K562 (cell line): ENCODE data around the gene RAB31. TPM values are rescaled to one million over a fixed set of nuclear protein-coding genes. Genes with fewer than 3 reads are reported as not detected.
A peak's percentile ranks its signal among the peaks of the same experiment; 100 is the strongest.

Experiments used
- ATAC-seq: fragments of 200-7000 bp; cut with Tn5 transposase; 3 replicates; pipeline ENCODE4 v1.9.1; 2020; ENCODE audit warnings: moderate library complexity
- BruUV-seq: library from RNA; stranded (reverse); fragments of 400-500 nt; replicated peaks from 2 replicates; lab custom pipeline; 2021; lab: Mats Ljungman, UMichigan
- CTCF ChIA-PET: fragments of 300-600 bp; formaldehyde crosslinking; extraction: SDS; loops from one replicate; lab custom pipeline; 2021; ENCODE audit warnings: low intra/inter-chr PET ratio; lab: Yijun Ruan, JAX
- POLR2A ChIA-PET: fragments of 300-600, 350-650 bp; sonication (Branson Sonifier 250); formaldehyde crosslinking; extraction: SDS; loops from one replicate; lab custom pipeline; 2021; ENCODE audit warnings: antibody characterized with exemption, inconsistent platforms; lab: Yijun Ruan, JAX
- DNase-seq, 4 experiments: peaks; one replicate each; pipeline versions ENCODE4 v3.0.0 to v3.0.0-alpha.2; 2011 to 2018; ENCODE audit warnings: low spot score in 3 of 4, mixed read lengths in 3 of 4; ENCODE audit errors: extremely low read depth in 1 of 4
- FAIRE-seq: peaks from 2 replicates; lab custom pipeline; 2011; peaks lifted over from hg19 to GRCh38; lab: Jason Lieb, UNC
- H2AFZ ChIP-seq: 2 replicates; pipeline ENCODE4 v1.6.0; 2011; ENCODE audit warnings: low read depth, low read length, control low read depth, inconsistent platforms
- H3K27ac ChIP-seq: fragments of 200-600 bp; 3 replicates; pipeline ENCODE4 v1.8.0; 2011; ENCODE audit warnings: low read depth, mild to moderate bottlenecking, control low read depth, inconsistent platforms, low read length, moderate library complexity, mixed read lengths; ENCODE audit errors: extremely low read depth
- H3K27me3 ChIP-seq, 2 experiments: fragments of 300-600 bp in 1 of 2; 2 replicates in 1 of 2; 3 replicates in 1 of 2; pipeline versions ENCODE4 v1.6.0 to v1.8.0; 2011; ENCODE audit warnings: inconsistent platforms in 2 of 2, low read length in 2 of 2, mild to moderate bottlenecking in 1 of 2, mixed read lengths in 1 of 2, moderate library complexity in 1 of 2; ENCODE audit not compliant: control insufficient read depth in 2 of 2, insufficient read depth in 2 of 2
- H3K36me3 ChIP-seq: fragments of 300-600 bp; 3 replicates; pipeline ENCODE4 v1.8.0; 2011; ENCODE audit warnings: mild to moderate bottlenecking, low read length, inconsistent platforms; ENCODE audit not compliant: control insufficient read depth, insufficient read depth
- H3K4me1 ChIP-seq, 2 experiments: fragments of 200-600 bp in 1 of 2; replicated peaks in 1 of 2; 2 replicates in 1 of 2; 3 replicates in 1 of 2; pipeline versions ENCODE4 v1.5.1 to v1.8.0; 2011; ENCODE audit warnings: inconsistent platforms in 2 of 2, low read length in 2 of 2, mild to moderate bottlenecking in 1 of 2, mixed read lengths in 1 of 2, moderate library complexity in 1 of 2; ENCODE audit not compliant: control insufficient read depth in 2 of 2, insufficient read depth in 2 of 2
- H3K4me2 ChIP-seq: 2 replicates; pipeline ENCODE4 v1.6.1; 2011; ENCODE audit warnings: low read length, control low read depth, inconsistent platforms, mixed read lengths; ENCODE audit not compliant: insufficient read depth
- H3K4me3 ChIP-seq: fragments of 200-600 bp; sonication (generic), shearing (Covaris generic); 2 replicates; pipeline ENCODE4 v1.5.1; 2016; ENCODE audit warnings: control low read depth, inconsistent platforms
- H3K79me2 ChIP-seq: fragments of 200-600 bp; 3 replicates; pipeline ENCODE4 v1.8.0; 2011; ENCODE audit warnings: low read length, inconsistent platforms; ENCODE audit not compliant: control insufficient read depth, insufficient read depth
- H3K9ac ChIP-seq, 2 experiments: 2 replicates each; pipeline versions ENCODE4 v1.6.0 to v1.6.1; 2011; ENCODE audit warnings: low read depth in 2 of 2, low read length in 2 of 2, control low read depth in 1 of 2, inconsistent platforms in 1 of 2, mild to moderate bottlenecking in 1 of 2, mixed read lengths in 1 of 2; ENCODE audit not compliant: insufficient read depth in 1 of 2
- H3K9me1 ChIP-seq: one replicate; pipeline ENCODE4 v1.6.0; 2011; ENCODE audit warnings: inconsistent platforms, mild to moderate bottlenecking, low read length, moderate library complexity; ENCODE audit not compliant: control insufficient read depth, insufficient read depth
- H3K9me3 ChIP-seq: replicated peaks from 2 replicates; pipeline ENCODE4 v1.5.1; 2011; ENCODE audit warnings: low read depth, low read length, inconsistent platforms; ENCODE audit not compliant: control insufficient read depth, insufficient read depth
- H4K20me1 ChIP-seq: replicated peaks from 2 replicates; pipeline ENCODE4 v1.6.1; 2011; ENCODE audit warnings: low read length, inconsistent platforms, mixed read lengths; ENCODE audit not compliant: control insufficient read depth, insufficient read depth
- CBX5 ChIP-seq: IDR thresholded peaks from 2 replicates; pipeline ENCODE4 v1.6.1; 2014; ENCODE audit warnings: low read depth, borderline replicate concordance
- CREB1 ChIP-seq, 2 experiments: sonication (generic) in 1 of 2; formaldehyde crosslinking in 1 of 2; IDR thresholded peaks; 2 replicates each; pipeline versions ENCODE4 v1.6.1 to v1.8.0; 2012 to 2022; ENCODE audit warnings: inconsistent platforms in 1 of 2, mild to moderate bottlenecking in 1 of 2, missing genetic modification reagents in 1 of 2, moderate library complexity in 1 of 2
- ERF ChIP-seq: fragments of 450-650 bp; formaldehyde crosslinking; IDR thresholded peaks from 2 replicates; pipeline ENCODE4 v1.4.0; 2020; ENCODE audit warnings: mild to moderate bottlenecking, mixed read lengths
- HIVEP1 ChIP-seq: fragments of 250-450 bp; sonication (Bioruptor Pico); IDR thresholded peaks from 2 replicates; pipeline ENCODE4 v1.4.0; 2020; ENCODE audit warnings: mild to moderate bottlenecking
- PYGO2 ChIP-seq: fragments of 450-650 bp; IDR thresholded peaks from 2 replicates; pipeline ENCODE4 v1.6.1; 2016; ENCODE audit warnings: mild to moderate bottlenecking, missing genetic modification characterization, moderate library complexity, missing compliant biosample characterization
- SNIP1 ChIP-seq: fragments of 450-650 bp; IDR thresholded peaks from 2 replicates; pipeline ENCODE4 v1.7.1; 2017; ENCODE audit warnings: low read depth, mild to moderate bottlenecking
- TAF9B ChIP-seq: fragments of 450-650 bp; IDR thresholded peaks from 2 replicates; pipeline ENCODE4 v1.6.1; 2018; ENCODE audit warnings: mild to moderate bottlenecking; ENCODE audit not compliant: partially characterized antibody
- ZKSCAN1 ChIP-seq: fragments of 150-350 bp; IDR thresholded peaks from 2 replicates; pipeline ENCODE4 v1.6.1; 2016; ENCODE audit warnings: low read depth, low read length
- ZNF583 ChIP-seq: fragments of 250-450 bp; sonication (Bioruptor Pico); IDR thresholded peaks from 2 replicates; pipeline ENCODE4 v1.4.0; 2020
- ZNF584 ChIP-seq: fragments of 200-800 bp; sonication (Bioruptor generic); IDR thresholded peaks from 2 replicates; pipeline ENCODE4 v1.6.1; 2016; ENCODE audit warnings: low read depth, mild to moderate bottlenecking, missing genetic modification characterization, missing compliant biosample characterization
- WGBS: fragments of 100-300 bp; shearing (Covaris generic); methylation state at CpG from one replicate; pipeline ENCODE4 v1.1.6; 2016; ENCODE audit warnings: low coverage, mixed read lengths; ENCODE audit not compliant: insufficient coverage; ENCODE audit errors: missing lambda C conversion rate; 5-methylcytosine and 5-hydroxymethylcytosine counted together
- in situ Hi-C: fragments of 300-500 bp; cut with MboI; formaldehyde crosslinking; loops from 4 replicates; pipeline ENCODE4 v1.15.0; 2018; ENCODE audit warnings: inconsistent platforms, mixed read lengths
- intact Hi-C: fragments of 100-400 bp; cut with micrococcal nuclease; formaldehyde crosslinking; loops from 2 replicates; pipeline ENCODE4 v1.14.2; 2022
- polyA plus RNA-seq, 8 experiments: library from polyadenylated mRNA; depleted of rRNA in 4 of 8; stranded (reverse) in 5 of 8; unstranded in 3 of 8; fragments of >200 nt; fragmentation: Nextera tagmentation in 2 of 8; fragmentation: Illumina TruSeq in 1 of 8; extraction: Ambion mirVana in 2 of 8; extraction: Trizol in 1 of 8; gene quantifications; 2 replicates each; pipeline versions ENCODE4 v1.2.1 to v1.2.3, GENCODE V29; 2011 to 2014; ENCODE audit warnings: inconsistent platforms in 1 of 8, missing spikeins in 1 of 8
- total RNA-seq, 7 experiments: library from RNA; depleted of rRNA in 6 of 7; stranded (reverse); fragments of >200 nt in 6 of 7; fragmentation: Illumina TruSeq in 2 of 7; extraction: Trizol in 2 of 7; gene quantifications; 2 replicates each; pipeline versions ENCODE4 v1.2.1 to v1.2.3, GENCODE V29; 2011 to 2021; ENCODE audit warnings: low replicate concordance in 1 of 7
- TF ChIP-seq, protein P1 (sequence below): fragments of 450-650 bp; formaldehyde crosslinking; conservative IDR thresholded peaks from 2 replicates; pipeline ENCODE4 v1.4.0; 2022; ENCODE audit warnings: mild to moderate bottlenecking, missing genetic modification characterization
- TF ChIP-seq, protein P2 (sequence below): sonication (generic); formaldehyde crosslinking; IDR thresholded peaks from 2 replicates; pipeline ENCODE4 v1.9.0; 2022; ENCODE audit warnings: mild to moderate bottlenecking, missing genetic modification reagents
- TF ChIP-seq, protein P3 (sequence below): sonication (generic); formaldehyde crosslinking; IDR thresholded peaks from 2 replicates; pipeline ENCODE4 v1.8.1; 2023; ENCODE audit warnings: missing genetic modification reagents, mild to moderate bottlenecking, borderline replicate concordance
- TF ChIP-seq, protein P4 (sequence below): fragments of 250-450 bp; sonication (Bioruptor Pico); IDR thresholded peaks from 2 replicates; pipeline ENCODE4 v1.8.0; 2021; ENCODE audit warnings: moderate library complexity, mild to moderate bottlenecking, inconsistent platforms
- TF ChIP-seq, protein P5 (sequence below): fragments of 250-450 bp; sonication (Bioruptor Pico); IDR thresholded peaks from 2 replicates; pipeline ENCODE4 v1.5.0; 2021

Gene RAB31
- total and polyA plus RNA-seq, 9 of the 15 experiments (the other 6 are each of a cell fraction or from before 2014, with no cell fraction given) = 20.7 to 70.4 (median 41.3) TPM

DNA sequence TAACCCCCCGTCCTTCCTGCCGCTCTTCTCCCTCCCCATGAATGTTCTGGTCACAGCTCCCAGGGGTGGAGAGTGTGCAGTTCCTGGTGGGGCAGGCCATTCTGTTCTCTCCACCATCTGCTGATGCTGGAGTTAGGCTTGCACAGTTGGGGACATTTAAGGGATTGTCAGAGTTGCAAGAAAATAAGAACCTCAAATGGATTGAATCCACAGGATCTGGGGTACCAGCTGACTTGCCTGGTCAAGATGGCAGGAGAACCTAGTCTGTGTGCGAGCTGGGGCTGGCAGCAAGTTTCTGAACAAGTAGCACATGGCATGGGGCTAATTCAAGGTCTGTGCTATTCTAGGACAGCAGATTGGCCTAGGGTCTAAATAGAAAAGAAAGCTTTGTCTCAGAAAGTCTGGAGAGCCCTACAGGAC lies 116.9 kb downstream of the RAB31 start:
- H3K27me3 ChIP-seq = no peaks in the 10 kb centered on the region
- in situ Hi-C loops (no loop called here), intact Hi-C loops (loop anchor here (1.0 to 2.0 kb wide), 3 partner anchors 22 to 52 kb away; no protein-coding TSS in a partner anchor)
- H4K20me1 ChIP-seq = no peaks in the 10 kb centered on the region
- 54% methylated on average over 3 of the region's 3 CpGs for WGBS
- ChIA-PET CTCF (no interaction called here), POLR2A (interaction anchor here (1.0 to 1.3 kb wide), 3 partner anchors 11 to 14 kb away, joined by 3 read pairs; no protein-coding TSS in a partner anchor)
- no peaks in the 10 kb centered on the region for H3K9me3 ChIP-seq
- H3K36me3 ChIP-seq = 0 out of 3 replicates have a peak, but pooled peaks cover 5% of the 10 kb centered on the region
- peak overlapping the region; percentile 8 to 43; a peak in 3 of 4 replicates for H3K9ac ChIP-seq
- no peak overlapping the region for H3K4me3 ChIP-seq
- H3K9me1 ChIP-seq = no peaks in the 10 kb centered on the region
- peaks cover 10% of the 10 kb centered on the region for H3K79me2 ChIP-seq
- peaks cover 42 to 70% of the 10 kb centered on the region in 2 experiments for H3K4me1 ChIP-seq
- FAIRE-seq = no peak
- BruUV-seq = no TSS peak
- H3K4me2 ChIP-seq = peak overlapping the region; percentile 65
- H2AFZ ChIP-seq = peak overlapping the region; percentile 4
- ATAC-seq = peak; percentile 5; the same call in 2 of the 3 replicates
- no peak for DNase-seq
- peak overlapping the region; percentile 80 for H3K27ac ChIP-seq
- TF ChIP-seq, protein P1, sequence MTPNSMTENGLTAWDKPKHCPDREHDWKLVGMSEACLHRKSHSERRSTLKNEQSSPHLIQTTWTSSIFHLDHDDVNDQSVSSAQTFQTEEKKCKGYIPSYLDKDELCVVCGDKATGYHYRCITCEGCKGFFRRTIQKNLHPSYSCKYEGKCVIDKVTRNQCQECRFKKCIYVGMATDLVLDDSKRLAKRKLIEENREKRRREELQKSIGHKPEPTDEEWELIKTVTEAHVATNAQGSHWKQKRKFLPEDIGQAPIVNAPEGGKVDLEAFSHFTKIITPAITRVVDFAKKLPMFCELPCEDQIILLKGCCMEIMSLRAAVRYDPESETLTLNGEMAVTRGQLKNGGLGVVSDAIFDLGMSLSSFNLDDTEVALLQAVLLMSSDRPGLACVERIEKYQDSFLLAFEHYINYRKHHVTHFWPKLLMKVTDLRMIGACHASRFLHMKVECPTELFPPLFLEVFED (CRISPR knock-in tag) = no peak
- TF ChIP-seq ZNF584 (0 out of 2 replicates have a peak, but pooled peaks have one; percentile 28), CREB1 (IDR thresholded peaks at IDR 0.05) (0 out of 2 replicates have a peak, but pooled peaks have one; percentile 7), CREB1 (CRISPR knock-in tag; IDR thresholded peaks at IDR 0.05) (no peak), CBX5 (no peak), ERF (CRISPR knock-in tag) (peak; percentile 25; the same call in 1 of the 2 replicates), ZNF583 (peak; percentile 67; the same call in 1 of the 2 replicates), SNIP1 (no peak), PYGO2 (tag) (no peak), ZKSCAN1 (peak; percentile 48; the same call in 1 of the 2 replicates), HIVEP1 (0 out of 2 replicates have a peak, but pooled peaks have one; percentile 15), TAF9B (no peak)
- TF ChIP-seq, protein P2, sequence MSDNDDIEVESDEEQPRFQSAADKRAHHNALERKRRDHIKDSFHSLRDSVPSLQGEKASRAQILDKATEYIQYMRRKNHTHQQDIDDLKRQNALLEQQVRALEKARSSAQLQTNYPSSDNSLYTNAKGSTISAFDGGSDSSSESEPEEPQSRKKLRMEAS (CRISPR knock-in tag) = peak; percentile 50; the same call in 1 of the 2 replicates
- TF ChIP-seq, protein P3, sequence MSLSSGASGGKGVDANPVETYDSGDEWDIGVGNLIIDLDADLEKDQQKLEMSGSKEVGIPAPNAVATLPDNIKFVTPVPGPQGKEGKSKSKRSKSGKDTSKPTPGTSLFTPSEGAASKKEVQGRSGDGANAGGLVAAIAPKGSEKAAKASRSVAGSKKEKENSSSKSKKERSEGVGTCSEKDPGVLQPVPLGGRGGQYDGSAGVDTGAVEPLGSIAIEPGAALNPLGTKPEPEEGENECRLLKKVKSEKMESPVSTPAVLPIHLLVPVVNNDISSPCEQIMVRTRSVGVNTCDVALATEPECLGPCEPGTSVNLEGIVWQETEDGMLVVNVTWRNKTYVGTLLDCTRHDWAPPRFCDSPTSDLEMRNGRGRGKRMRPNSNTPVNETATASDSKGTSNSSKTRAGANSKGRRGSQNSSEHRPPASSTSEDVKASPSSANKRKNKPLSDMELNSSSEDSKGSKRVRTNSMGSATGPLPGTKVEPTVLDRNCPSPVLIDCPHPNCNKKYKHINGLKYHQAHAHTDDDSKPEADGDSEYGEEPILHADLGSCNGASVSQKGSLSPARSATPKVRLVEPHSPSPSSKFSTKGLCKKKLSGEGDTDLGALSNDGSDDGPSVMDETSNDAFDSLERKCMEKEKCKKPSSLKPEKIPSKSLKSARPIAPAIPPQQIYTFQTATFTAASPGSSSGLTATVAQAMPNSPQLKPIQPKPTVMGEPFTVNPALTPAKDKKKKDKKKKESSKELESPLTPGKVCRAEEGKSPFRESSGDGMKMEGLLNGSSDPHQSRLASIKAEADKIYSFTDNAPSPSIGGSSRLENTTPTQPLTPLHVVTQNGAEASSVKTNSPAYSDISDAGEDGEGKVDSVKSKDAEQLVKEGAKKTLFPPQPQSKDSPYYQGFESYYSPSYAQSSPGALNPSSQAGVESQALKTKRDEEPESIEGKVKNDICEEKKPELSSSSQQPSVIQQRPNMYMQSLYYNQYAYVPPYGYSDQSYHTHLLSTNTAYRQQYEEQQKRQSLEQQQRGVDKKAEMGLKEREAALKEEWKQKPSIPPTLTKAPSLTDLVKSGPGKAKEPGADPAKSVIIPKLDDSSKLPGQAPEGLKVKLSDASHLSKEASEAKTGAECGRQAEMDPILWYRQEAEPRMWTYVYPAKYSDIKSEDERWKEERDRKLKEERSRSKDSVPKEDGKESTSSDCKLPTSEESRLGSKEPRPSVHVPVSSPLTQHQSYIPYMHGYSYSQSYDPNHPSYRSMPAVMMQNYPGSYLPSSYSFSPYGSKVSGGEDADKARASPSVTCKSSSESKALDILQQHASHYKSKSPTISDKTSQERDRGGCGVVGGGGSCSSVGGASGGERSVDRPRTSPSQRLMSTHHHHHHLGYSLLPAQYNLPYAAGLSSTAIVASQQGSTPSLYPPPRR = no peak
- TF ChIP-seq, protein P4, sequence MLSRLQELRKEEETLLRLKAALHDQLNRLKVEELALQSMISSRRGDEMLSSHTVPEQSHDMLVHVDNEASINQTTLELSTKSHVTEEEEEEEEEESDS (CRISPR knock-in tag) = no peak
- TF ChIP-seq, protein P5, sequence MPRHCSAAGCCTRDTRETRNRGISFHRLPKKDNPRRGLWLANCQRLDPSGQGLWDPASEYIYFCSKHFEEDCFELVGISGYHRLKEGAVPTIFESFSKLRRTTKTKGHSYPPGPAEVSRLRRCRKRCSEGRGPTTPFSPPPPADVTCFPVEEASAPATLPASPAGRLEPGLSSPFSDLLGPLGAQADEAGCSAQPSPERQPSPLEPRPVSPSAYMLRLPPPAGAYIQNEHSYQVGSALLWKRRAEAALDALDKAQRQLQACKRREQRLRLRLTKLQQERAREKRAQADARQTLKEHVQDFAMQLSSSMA (CRISPR knock-in tag) = no peak
